ENCODE measurements around the gene TMEM107. TPM values are rescaled to one million over a fixed set of nuclear protein-coding genes. Genes with fewer than 3 reads are reported as not detected.

Gene TMEM107
- total and polyA plus RNA-seq, 5 donors = 7.1 to 11.4 (median 8.2) TPM

DNA sequence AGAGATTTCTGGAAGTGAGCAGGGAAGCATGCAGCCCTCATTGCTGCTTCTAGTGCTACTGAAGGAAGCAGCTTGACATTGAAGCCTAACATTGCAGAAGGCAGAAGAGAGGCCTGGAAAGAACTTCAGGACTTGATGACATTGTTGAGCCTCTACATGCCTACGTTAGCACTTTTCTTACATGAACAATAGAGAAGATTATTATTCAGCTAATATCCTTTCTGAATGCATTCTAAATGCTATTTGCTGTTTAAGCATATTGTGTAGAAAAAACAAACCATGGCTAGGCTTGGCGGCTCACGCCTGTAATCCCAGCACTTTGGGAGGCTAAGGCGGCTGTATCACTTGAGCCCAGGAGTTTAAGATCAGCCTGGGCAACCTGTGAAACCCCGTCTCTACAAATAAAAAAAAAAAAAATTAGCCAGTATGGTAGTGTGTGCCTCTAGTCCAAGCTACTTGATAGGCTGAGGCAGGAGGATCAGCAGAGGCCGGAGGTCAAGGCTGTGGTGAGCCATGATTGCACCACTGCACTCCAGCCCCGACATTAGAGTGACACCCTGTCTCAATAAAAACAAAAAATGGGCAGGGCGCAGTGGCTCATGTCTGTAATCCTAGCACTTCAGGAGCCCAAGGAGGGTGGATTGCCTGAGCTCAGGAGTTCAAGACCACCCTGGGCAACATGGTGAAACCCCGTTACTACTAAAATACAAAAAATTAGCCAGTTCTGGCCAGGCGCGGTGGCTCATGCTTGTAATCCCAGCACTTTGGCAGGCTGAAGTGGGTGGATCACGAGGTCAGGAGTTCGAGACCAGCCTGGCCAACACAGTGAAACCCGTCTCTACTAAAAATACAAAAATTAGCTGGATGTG lies 36.4 kb upstream of the TMEM107 start:
- Histone ChIP-seq H3K9me3 (ENCODE audit: control insufficient read depth, low read length) (no peaks in the 10 kb centered on the region), H3K27me3 (ENCODE audit: control insufficient read depth, insufficient read depth) (no peaks in the 10 kb centered on the region), H3K4me3 (ENCODE audit: low read length) (no peak overlapping the region), H3K4me1 (ENCODE audit: control insufficient read depth, insufficient read depth, low read length) (peaks cover 5% of the 10 kb centered on the region), H3K27ac (ENCODE audit: low read length) (no peak overlapping the region)
- DNase-seq (no peak), ATAC-seq (no peak)
- intact Hi-C loops (cut with DNase I) = no loop called here
- WGBS = 85% methylated on average over 14 of the region's 14 CpGs

- 16% methylated on average over 22 of the region's 22 CpGs for WGBS
- Histone ChIP-seq H3K9me3 (ENCODE audit: control insufficient read depth, low read length) (no peaks in the 10 kb centered on the region), H3K4me1 (ENCODE audit: control insufficient read depth, insufficient read depth, low read length) (peaks cover 5% of the 10 kb centered on the region), H3K4me3 (ENCODE audit: low read length) (peak overlapping the region; percentile 71), H3K27me3 (ENCODE audit: control insufficient read depth, insufficient read depth) (no peaks in the 10 kb centered on the region), H3K27ac (ENCODE audit: low read length) (peak overlapping the region; percentile 69)
- ATAC-seq (peak in 1 of 2 donors; percentile 37), DNase-seq (no peak)
- intact Hi-C loops (cut with DNase I) = no loop called here
These were observed 34.7 kb upstream of the TMEM107 start for GRCh38 chr17:8210761-8211458.

DNA sequence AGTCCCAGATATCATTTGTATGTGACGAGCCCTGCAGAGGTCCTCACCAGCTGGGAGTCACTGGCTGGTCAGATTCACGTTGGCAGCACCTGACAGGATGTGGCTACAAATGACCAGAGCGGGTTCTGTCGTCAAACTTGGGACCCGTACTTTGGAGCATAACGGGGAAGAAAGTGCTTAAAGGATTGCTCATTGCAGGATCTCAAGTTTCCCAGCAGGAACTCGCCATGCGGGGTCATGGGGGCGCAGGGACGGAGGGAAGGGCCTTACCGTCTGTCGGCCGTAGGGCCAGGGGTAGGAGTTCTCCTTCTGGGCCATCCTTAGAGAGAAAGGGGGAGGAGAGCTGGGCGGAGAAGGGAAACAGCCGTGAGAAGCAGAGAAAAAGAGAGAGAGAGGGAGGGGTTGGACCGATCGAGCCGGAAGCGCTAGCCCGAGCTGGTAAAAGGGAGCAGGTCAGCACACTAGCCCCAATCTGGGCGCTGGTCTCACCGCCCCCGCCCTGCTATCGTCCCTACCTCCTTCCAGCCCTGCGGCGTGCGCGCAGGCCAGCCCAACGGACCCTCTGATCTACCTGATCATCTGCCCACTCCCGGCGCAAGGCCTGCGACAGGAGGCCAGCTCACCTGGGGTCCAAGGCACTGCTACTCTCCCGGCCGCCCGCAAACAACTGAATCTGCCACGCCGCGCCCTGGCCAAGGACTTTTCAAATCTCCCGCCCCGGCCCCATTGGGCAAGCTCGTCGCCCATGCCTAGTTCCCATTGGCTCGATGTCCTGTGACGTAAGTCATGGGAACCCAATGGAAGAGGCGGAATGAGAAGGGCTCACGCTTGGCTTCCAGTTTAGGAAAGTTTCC lies 34.0 kb upstream of the TMEM107 start, which contains the start of gene AURKB:
Gene AURKB (minus strand): TSS at position 669 of the 854 bp plus-strand sequence. CDS start 351 bp downstream, at position 318.
- peak within 1 kb of the TSS; percentile 69 for H3K27ac ChIP-seq (ENCODE audit: low read length)
- H3K9me3 ChIP-seq (ENCODE audit: control insufficient read depth, low read length) = no peaks in the 10 kb centered on the region
- H3K4me1 ChIP-seq (ENCODE audit: control insufficient read depth, insufficient read depth, low read length) = peaks cover 5% of the 10 kb centered on the region
- H3K4me3 ChIP-seq (ENCODE audit: low read length) = peak within 1 kb of the TSS; percentile 71
- peak; percentile 96 to 98 for ATAC-seq
- WGBS = 1% methylated on average over 46 of the region's 46 CpGs
- no peaks in the 10 kb centered on the region for H3K27me3 ChIP-seq (ENCODE audit: control insufficient read depth, insufficient read depth)
- peak; percentile 95 to 97 (median 96) for DNase-seq
- intact Hi-C loops (cut with DNase I) = no loop called here

- ATAC-seq (no peak), DNase-seq (no peak)
- Histone ChIP-seq H3K9me3 (ENCODE audit: control insufficient read depth, low read length) (no peaks in the 10 kb centered on the region), H3K27me3 (ENCODE audit: control insufficient read depth, insufficient read depth) (no peaks in the 10 kb centered on the region), H3K27ac (ENCODE audit: low read length) (no peak overlapping the region), H3K4me1 (ENCODE audit: control insufficient read depth, insufficient read depth, low read length) (peaks cover 5% of the 10 kb centered on the region), H3K4me3 (ENCODE audit: low read length) (no peak overlapping the region)
- intact Hi-C loops (cut with DNase I) = no loop called here
- WGBS = 94% methylated on average over 12 of the region's 12 CpGs
These were observed 30.4 kb upstream of the TMEM107 start for GRCh38 chr17:8206536-8206935.

- Histone ChIP-seq H3K9me3 (ENCODE audit: control insufficient read depth, low read length) (no peaks in the 10 kb centered on the region), H3K27ac (ENCODE audit: low read length) (no peak overlapping the region), H3K27me3 (ENCODE audit: control insufficient read depth, insufficient read depth) (no peaks in the 10 kb centered on the region), H3K4me3 (ENCODE audit: low read length) (no peak overlapping the region), H3K4me1 (ENCODE audit: control insufficient read depth, insufficient read depth, low read length) (peaks cover 1% of the 10 kb centered on the region)
- no peak for ATAC-seq
- intact Hi-C loops (cut with DNase I) = no loop called here
- DNase-seq = peak in 1 of 3 donors; percentile 54
- WGBS = 85% methylated on average over 19 of the region's 19 CpGs
These were observed 28.8 kb upstream of the TMEM107 start for GRCh38 chr17:8204761-8205555.

GRCh38 chr17:8192070-8192815 lies 16.1 kb upstream of the TMEM107 start:
- intact Hi-C loops (cut with DNase I) = no loop called here
- DNase-seq (peak; percentile 78 to 92 (median 85)), ATAC-seq (peak; percentile 57 to 60)
- H3K4me1 ChIP-seq (ENCODE audit: control insufficient read depth, insufficient read depth, low read length) = peaks cover 12% of the 10 kb centered on the region
- no peaks in the 10 kb centered on the region for H3K9me3 ChIP-seq (ENCODE audit: control insufficient read depth, low read length)
- peak overlapping the region; percentile 35 for H3K4me3 ChIP-seq (ENCODE audit: low read length)
- WGBS = 13% methylated on average over 12 of the region's 12 CpGs
- H3K27ac ChIP-seq (ENCODE audit: low read length) = peak overlapping the region; percentile 91
- no peaks in the 10 kb centered on the region for H3K27me3 ChIP-seq (ENCODE audit: control insufficient read depth, insufficient read depth)

DNA sequence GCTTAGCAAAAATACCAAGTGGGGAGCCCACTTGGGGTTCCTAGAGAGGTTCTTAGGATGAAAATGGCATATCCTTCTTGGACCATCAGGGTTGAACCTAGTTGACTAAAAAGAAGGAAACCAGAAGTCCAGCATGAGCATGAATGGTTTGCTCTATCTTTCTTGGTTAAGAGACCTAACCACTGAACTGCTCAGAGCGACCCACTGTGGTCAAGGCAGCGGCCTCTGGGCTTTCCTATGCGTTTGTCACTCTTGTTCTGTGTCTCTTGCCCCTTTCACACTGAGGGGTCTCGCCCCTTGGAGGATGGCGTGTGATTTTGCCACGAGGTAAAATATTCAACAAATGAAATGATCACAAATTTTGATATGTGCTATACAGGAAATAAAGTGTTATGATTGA lies 14.3 kb upstream of the TMEM107 start:
- WGBS = 41% methylated on average over 6 of the region's 6 CpGs
- Histone ChIP-seq H3K4me1 (ENCODE audit: control insufficient read depth, insufficient read depth, low read length) (peaks cover 9% of the 10 kb centered on the region), H3K9me3 (ENCODE audit: control insufficient read depth, low read length) (no peaks in the 10 kb centered on the region), H3K27me3 (ENCODE audit: control insufficient read depth, insufficient read depth) (no peaks in the 10 kb centered on the region), H3K4me3 (ENCODE audit: low read length) (peak overlapping the region; percentile 15), H3K27ac (ENCODE audit: low read length) (peak overlapping the region; percentile 55)
- intact Hi-C loops (cut with DNase I) = no loop called here
- DNase-seq = no peak
- no peak for ATAC-seq

DNA sequence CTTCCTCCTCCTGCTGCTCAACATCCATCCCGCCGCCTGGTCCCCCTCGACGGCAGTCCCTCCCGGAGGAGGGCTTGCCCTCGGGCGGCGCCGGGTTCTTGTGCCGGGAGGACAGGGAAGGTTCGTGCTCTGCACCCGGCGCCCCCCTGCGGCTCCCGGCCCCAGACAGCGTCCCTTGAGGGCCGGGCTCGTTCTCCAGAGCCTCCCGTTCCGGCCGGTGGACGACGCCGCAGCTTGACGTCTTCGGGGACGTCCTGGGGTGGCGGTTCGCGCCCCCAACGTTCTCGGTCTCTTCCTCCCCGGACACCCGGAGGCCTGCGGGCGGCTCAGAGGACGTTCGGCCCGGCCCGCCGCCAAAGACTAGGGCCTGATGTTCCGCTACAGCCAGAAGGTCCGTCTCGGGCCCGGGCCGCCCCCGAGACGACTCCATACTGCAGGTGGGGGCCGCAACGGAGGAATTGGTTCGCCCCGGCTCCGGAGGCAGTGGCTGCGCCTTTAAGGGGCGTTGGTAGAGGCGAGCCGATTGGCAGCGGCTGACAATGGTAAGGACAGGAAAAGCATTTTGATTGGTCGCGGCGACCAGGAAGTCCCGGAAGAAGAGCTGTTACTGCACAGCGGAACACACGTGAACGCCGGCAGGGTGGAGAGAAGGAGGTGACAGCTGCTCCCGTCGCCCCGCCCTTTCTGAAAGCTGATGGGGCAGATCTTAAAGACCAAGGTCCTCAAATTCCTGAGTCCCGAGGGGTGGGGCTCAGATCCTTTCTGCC lies 13.7 kb upstream of the TMEM107 start, which contains the start of gene BORCS6:
Gene BORCS6 (minus strand): TSS at position 470 of the 767 bp plus-strand sequence. CDS start 40 bp downstream, at position 430.
- Histone ChIP-seq H3K27me3 (ENCODE audit: control insufficient read depth, insufficient read depth) (no peaks in the 10 kb centered on the region), H3K4me1 (ENCODE audit: control insufficient read depth, insufficient read depth, low read length) (peaks cover 9% of the 10 kb centered on the region), H3K9me3 (ENCODE audit: control insufficient read depth, low read length) (no peaks in the 10 kb centered on the region), H3K27ac (ENCODE audit: low read length) (peak within 1 kb of the TSS; percentile 98), H3K4me3 (ENCODE audit: low read length) (peak within 1 kb of the TSS; percentile 71)
- intact Hi-C loops (cut with DNase I) = loop anchor here in 1 of 4 donors (10.0 kb wide), 1 partner anchor 65 kb away; the partner anchor contains the start of gene HES7
- under 1% methylated on average over 70 of the region's 70 CpGs for WGBS
- ATAC-seq = peak; percentile 78 to 80
- peak; percentile 98 to 99 (median 99) for DNase-seq
